ENCODE measurements around the gene NDST4. TPM values are rescaled to one million over a fixed set of nuclear protein-coding genes. Genes with fewer than 3 reads are reported as not detected.

The NDST4 gene
- polyA plus RNA-seq, 1 donor (not counting 4 experiments of a cell fraction or from before 2014, with no cell fraction given): not detected

DNA sequence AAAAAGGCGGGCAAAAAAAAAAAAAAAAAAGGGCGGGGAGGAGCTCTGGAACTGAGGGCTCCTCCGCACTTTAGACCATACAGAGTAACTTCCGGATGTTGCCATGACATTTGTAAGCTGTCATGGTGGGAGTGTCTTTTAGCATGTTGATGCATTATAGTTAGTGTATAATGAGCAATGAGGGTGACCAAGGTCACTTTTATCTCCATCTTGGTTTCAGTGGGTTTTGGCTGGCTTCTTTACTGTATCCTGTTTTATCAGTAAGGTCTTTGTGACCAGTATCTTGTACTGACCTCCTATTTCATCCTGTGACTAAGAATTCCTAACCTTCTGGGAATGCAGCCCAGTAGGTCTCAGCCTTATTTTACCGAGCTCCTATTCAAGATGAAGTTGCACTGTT, 321.4 kb downstream of the NDST4 start:
- TF ChIP-seq, protein P1, sequence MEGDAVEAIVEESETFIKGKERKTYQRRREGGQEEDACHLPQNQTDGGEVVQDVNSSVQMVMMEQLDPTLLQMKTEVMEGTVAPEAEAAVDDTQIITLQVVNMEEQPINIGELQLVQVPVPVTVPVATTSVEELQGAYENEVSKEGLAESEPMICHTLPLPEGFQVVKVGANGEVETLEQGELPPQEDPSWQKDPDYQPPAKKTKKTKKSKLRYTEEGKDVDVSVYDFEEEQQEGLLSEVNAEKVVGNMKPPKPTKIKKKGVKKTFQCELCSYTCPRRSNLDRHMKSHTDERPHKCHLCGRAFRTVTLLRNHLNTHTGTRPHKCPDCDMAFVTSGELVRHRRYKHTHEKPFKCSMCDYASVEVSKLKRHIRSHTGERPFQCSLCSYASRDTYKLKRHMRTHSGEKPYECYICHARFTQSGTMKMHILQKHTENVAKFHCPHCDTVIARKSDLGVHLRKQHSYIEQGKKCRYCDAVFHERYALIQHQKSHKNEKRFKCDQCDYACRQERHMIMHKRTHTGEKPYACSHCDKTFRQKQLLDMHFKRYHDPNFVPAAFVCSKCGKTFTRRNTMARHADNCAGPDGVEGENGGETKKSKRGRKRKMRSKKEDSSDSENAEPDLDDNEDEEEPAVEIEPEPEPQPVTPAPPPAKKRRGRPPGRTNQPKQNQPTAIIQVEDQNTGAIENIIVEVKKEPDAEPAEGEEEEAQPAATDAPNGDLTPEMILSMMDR (optimal IDR thresholded peaks at IDR 0.05 in 1 of 3, IDR thresholded peaks at IDR 0.05 in 1 of 3, conservative IDR thresholded peaks at IDR 0.05 in 1 of 3; ENCODE audit: extremely low read depth in 1 of 3, insufficient read depth in 2 of 3, low read length in 3 of 3): no peak
- no peak for TF ChIP-seq EZH2 (IDR thresholded peaks at IDR 0.05; ENCODE audit: low read length)
- Histone ChIP-seq H4K20me1 (ENCODE audit: control insufficient read depth, extremely low read depth, insufficient read depth, low read length) (no peaks in the 10 kb centered on the region), H3K36me3 (ENCODE audit: control insufficient read depth in 2 of 2, extremely low read depth in 1 of 2, insufficient read depth in 2 of 2, low read length in 2 of 2) (no peaks in the 10 kb centered on the region), H3K4me1 (ENCODE audit: control insufficient read depth, extremely low read depth, insufficient read depth, low read length) (no peaks in the 10 kb centered on the region), H3K9me1 (ENCODE audit: control insufficient read depth, extremely low read depth, insufficient read depth, low read length) (no peaks in the 10 kb centered on the region), H3K4me3 (ENCODE audit: control insufficient read depth in 2 of 3, extremely low read depth in 1 of 3, insufficient read depth in 2 of 3, low read depth in 1 of 3, low read length in 3 of 3) (no peak overlapping the region), H3K4me2 (ENCODE audit: control insufficient read depth, extremely low read depth, insufficient read depth, low read depth, low read length) (no peak overlapping the region), H3K9me3 (ENCODE audit: control insufficient read depth, low read depth, low read length) (no peaks in the 10 kb centered on the region), H2AFZ (ENCODE audit: control insufficient read depth, low read length) (no peak overlapping the region), H3K27ac (ENCODE audit: control insufficient read depth, insufficient read depth, low read length) (no peak overlapping the region), H3K27me3 (ENCODE audit: control insufficient read depth, extremely low read depth, insufficient read depth, low read length) (no peaks in the 10 kb centered on the region), H3K79me2 (ENCODE audit: control insufficient read depth, insufficient read depth, low read length) (no peaks in the 10 kb centered on the region), H3K9ac (ENCODE audit: control insufficient read depth, extremely low read depth, insufficient read depth, low read length) (no peak overlapping the region)
- FAIRE-seq (no peak), DNase-seq (ENCODE audit: low read depth, low spot score) (no peak)
- dilution Hi-C loops (cut with MboI; ENCODE audit: extremely low pct_ligation_motif_present, low sequenced_read_pairs): no loop called here

DNA sequence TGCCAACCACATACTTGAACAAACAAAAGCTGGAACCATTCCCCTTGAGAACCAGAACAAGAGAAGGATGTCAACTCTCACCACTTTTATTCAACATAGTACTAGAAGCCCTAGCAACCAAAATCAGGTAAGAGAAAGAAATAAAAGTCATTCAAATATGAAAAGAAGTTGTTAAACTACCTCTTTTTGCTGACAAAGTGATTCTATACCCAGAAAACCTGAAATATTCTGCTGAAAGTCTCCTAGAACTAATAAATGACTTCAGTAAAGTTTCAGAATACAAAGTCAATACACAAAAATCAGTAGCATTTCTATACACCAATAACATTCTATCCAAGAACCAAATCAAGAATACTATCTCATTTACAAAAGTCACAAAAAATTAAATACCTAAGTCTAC, 327.9 kb downstream of the NDST4 start:
- Histone ChIP-seq H3K9me3 (ENCODE audit: control insufficient read depth, low read depth, low read length) (no peaks in the 10 kb centered on the region), H3K27me3 (ENCODE audit: control insufficient read depth, extremely low read depth, insufficient read depth, low read length) (no peaks in the 10 kb centered on the region), H3K36me3 (ENCODE audit: control insufficient read depth in 2 of 2, extremely low read depth in 1 of 2, insufficient read depth in 2 of 2, low read length in 2 of 2) (no peaks in the 10 kb centered on the region), H3K9ac (ENCODE audit: control insufficient read depth, extremely low read depth, insufficient read depth, low read length) (no peak overlapping the region), H4K20me1 (ENCODE audit: control insufficient read depth, extremely low read depth, insufficient read depth, low read length) (no peaks in the 10 kb centered on the region), H3K9me1 (ENCODE audit: control insufficient read depth, extremely low read depth, insufficient read depth, low read length) (no peaks in the 10 kb centered on the region), H3K4me1 (ENCODE audit: control insufficient read depth, extremely low read depth, insufficient read depth, low read length) (no peaks in the 10 kb centered on the region), H3K79me2 (ENCODE audit: control insufficient read depth, insufficient read depth, low read length) (no peaks in the 10 kb centered on the region), H2AFZ (ENCODE audit: control insufficient read depth, low read length) (no peak overlapping the region), H3K27ac (ENCODE audit: control insufficient read depth, insufficient read depth, low read length) (no peak overlapping the region), H3K4me2 (ENCODE audit: control insufficient read depth, extremely low read depth, insufficient read depth, low read depth, low read length) (no peak overlapping the region), H3K4me3 (ENCODE audit: control insufficient read depth in 2 of 3, extremely low read depth in 1 of 3, insufficient read depth in 2 of 3, low read depth in 1 of 3, low read length in 3 of 3) (no peak overlapping the region)
- no peak for DNase-seq (ENCODE audit: low read depth, low spot score)
- FAIRE-seq: no peak
- TF ChIP-seq EZH2 (IDR thresholded peaks at IDR 0.05; ENCODE audit: low read length): no peak
- TF ChIP-seq, protein P1 (optimal IDR thresholded peaks at IDR 0.05 in 1 of 3, IDR thresholded peaks at IDR 0.05 in 1 of 3, conservative IDR thresholded peaks at IDR 0.05 in 1 of 3; ENCODE audit: extremely low read depth in 1 of 3, insufficient read depth in 2 of 3, low read length in 3 of 3): no peak
- dilution Hi-C loops (cut with MboI; ENCODE audit: extremely low pct_ligation_motif_present, low sequenced_read_pairs): no loop called here

Data from keratinocyte (primary cell).